Fibroblast of lung (primary cell): ENCODE results near the gene OAS1.

Experiments
- CTCF ChIP-seq, 2 donors: IDR thresholded peaks in 1 of 2; conservative IDR thresholded peaks in 1 of 2; 1 replicate in 1 of 2; 2 replicates in 1 of 2; pipeline ENCODE4 v1.5.1; 2011 to 2012; ENCODE audit warnings: low read length in 2 of 2, control low read depth in 1 of 2, inconsistent platforms in 1 of 2, low read depth in 1 of 2, mild to moderate bottlenecking in 1 of 2
- EZH2 ChIP-seq: IDR thresholded peaks from 2 replicates; pipeline ENCODE4 v1.5.1; 2012; ENCODE audit warnings: low read length, control low read depth, mild to moderate bottlenecking; ENCODE audit errors: missing control alignments

GRCh38 chr12:112907415-112908157 is 824 bp downstream of the OAS1 start:
- TF ChIP-seq EZH2 (no peak), CTCF (conservative IDR thresholded peaks at IDR 0.05 in 1 of 2, IDR thresholded peaks at IDR 0.05 in 1 of 2; ENCODE audit: low read depth in 1 of 2, low read length in 2 of 2) (no peak)
